HuH-7 (cell line): Measurements from ENCODE around the gene TADA2A.
A peak's percentile ranks its signal among the peaks of the same experiment; 100 is the strongest.

Experiments used
- DNase-seq: peaks from one replicate; pipeline ENCODE4 v3.0.0; 2011; ENCODE audit warnings: low spot score

The TADA2A gene

GRCh38 chr17:37406635-37407461, at the start of gene TADA2A, which contains the start of gene ACACA:
Gene TADA2A, plus strand, starts transcription at chr17:37406886. Its CDS starts 4,480 bp downstream, at chr17:37411366.
Gene ACACA, minus strand, starts transcription at chr17:37406836. Its CDS starts 537 bp downstream, at chr17:37406299.
- DNase-seq, result peak; percentile 81

GRCh38 chr17:37358098-37358829, 48.4 kb upstream of the TADA2A start:
- DNase-seq, result peak; percentile 65

DNA sequence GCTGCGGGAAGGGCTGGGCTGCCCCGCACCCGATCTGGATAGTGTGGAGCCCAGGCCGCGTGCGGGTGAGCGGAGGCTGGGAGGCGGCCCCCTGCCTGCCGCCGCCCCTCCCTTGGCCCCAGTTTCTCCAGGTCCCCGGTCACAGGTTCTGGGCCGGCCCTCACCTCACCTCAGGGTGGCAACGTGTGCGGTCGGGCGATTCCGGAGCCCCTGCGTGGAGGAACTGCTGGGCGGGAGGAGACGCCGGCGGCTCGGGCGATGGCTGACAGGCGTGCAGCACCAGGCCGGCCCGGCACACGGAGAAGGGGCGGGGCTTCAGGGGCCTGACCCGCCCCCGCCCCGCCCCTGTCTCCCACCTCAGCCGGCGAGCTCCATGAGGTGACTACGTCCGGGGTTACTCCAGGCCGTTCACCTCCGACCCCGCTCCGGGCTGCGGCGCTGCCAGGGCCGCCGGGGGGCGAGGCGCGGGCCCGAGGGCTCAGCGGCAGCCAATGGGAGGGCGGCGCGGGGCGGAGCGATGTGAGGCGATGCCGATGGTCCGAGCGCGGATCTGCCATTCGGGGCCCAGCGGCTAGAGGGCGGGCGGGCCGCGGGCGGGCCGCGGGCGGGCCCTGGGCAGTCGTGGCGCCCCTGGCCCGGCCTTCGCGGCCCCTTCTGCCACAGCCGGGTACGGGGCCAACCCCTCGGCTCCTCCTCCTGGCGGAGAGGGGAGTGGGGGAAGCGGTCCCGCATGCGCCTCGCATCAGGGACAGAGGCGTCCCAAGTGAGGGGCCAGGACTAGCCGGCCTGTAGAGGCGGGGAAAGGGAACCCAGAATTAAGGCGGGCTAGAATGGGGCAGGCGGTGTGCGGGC, 47.6 kb upstream of the TADA2A start:
- peak; percentile 90 for DNase-seq

GRCh38 chr17:37359682-37360188, 47.0 kb upstream of the TADA2A start:
- no peak for DNase-seq

DNA sequence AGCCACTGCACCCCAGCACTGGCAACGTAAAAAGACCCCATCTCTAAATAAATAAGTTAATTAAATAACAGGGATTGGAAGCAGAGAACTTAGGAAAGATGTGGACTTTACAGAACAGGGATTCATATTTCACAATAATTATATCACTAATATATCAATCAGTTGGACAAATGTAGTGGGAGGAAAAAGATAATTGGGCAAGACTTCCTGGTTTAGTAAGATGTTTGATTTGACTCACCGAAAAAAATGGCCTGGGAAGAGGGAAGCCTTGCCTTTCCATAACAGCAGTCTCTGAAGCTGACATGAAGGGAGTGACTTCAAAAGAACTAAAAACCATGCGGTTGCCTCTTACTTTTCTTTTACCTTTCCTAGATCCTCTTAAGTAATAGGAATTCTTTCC, 46.1 kb upstream of the TADA2A start:
- DNase-seq, result no peak

DNA sequence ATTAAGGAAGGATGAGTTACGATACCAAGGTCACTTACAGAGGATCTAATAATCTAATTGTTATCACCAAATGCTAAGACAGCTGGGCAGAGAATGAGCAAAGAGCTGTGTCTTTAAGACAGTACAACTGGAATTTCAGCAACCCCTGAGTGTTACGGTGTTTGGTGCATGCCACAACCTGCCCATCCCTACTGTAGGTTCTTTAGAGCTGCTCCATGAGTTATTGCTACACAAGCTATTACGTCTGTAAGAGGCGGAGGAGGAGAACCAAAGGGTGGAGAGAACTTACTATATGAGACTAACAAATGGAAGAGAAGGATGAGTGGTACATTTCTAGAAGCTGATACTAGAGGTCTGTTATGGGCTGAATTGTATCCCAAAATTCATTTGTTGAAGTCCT, 45.1 kb upstream of the TADA2A start:
- DNase-seq, result no peak

GRCh38 chr17:37365589-37365988, 41.1 kb upstream of the TADA2A start:
- no peak for DNase-seq

- DNase-seq, result no peak
Measured at GRCh38 chr17:37368577-37368976, 38.1 kb upstream of the TADA2A start.

DNA sequence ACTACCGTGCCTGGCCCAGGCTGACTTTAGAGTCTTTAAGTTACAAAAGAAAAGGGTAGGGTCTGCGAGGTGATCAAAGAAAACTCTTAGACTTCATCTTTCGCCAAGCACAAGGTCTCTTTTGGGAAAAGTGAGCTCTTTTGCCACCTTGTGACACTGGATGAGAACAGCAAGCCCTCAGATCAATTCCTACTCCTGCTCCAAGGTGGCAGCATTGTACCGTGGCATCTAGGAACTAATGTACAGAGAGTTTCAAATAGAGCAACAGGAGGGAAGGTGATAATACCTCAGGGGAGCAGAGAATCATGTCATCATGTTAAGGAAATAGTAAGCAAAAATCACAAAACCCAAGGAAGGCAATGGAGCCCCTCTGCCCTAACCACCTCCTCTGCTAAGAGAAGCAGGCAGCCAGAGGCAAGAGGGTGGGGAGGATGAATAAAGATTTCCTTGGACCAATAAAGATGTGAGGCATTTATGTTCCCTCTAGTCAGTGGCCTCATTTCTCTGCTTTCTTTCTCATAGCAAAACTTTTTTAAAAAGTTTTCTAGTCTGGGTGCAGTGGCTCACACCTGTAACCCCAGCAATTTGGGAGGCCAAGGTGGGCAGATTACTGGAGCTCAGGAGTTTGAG, 33.0 kb upstream of the TADA2A start:
- DNase-seq, result peak; percentile 50

DNA sequence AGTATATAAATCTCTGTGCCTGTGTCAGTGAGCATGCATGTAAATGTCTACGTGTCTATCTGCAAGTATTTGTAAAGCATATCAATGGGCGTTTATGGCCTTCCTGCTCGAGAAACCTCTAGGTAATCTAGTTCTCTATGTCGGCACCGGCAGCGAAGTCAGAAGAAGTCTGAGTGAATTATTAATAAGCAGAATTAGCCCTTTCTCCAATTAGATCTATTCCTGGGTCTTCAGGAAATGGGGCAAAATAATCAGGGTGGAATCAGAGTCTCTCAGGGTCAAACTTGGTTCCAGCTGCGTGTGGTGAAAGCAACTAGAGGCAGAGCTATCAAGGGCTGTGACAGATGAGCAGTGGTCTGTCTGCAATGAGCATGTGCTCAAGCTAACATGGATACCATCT, 31.0 kb upstream of the TADA2A start, which contains the start of gene C17orf78:
Gene C17orf78 (plus strand): TSS at position 280 of the 400 bp plus-strand sequence. CDS start 108 bp downstream, at position 388.
- no peak for DNase-seq

DNA sequence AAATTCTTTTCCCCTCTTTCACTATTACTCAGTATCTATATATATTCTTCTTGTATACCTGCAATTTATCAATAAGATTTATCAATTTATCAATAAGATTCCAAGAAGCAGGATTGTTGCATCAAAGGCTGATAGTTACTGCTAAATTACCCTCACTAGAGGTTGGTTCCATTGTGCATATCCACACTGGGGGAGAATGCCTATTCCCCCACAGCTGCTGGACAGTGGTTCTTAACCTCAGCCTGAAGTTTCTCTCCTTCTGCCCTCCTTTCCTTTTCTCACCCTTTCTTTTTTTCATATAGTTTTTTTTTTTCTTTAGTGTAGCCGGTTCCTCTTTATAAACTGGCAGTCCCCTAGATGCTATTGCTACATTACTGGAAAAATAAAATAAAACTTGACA, 24.6 kb upstream of the TADA2A start:
- DNase-seq, result no peak

GRCh38 chr17:37384560-37385149, 22.0 kb upstream of the TADA2A start:
- no peak for DNase-seq

DNA sequence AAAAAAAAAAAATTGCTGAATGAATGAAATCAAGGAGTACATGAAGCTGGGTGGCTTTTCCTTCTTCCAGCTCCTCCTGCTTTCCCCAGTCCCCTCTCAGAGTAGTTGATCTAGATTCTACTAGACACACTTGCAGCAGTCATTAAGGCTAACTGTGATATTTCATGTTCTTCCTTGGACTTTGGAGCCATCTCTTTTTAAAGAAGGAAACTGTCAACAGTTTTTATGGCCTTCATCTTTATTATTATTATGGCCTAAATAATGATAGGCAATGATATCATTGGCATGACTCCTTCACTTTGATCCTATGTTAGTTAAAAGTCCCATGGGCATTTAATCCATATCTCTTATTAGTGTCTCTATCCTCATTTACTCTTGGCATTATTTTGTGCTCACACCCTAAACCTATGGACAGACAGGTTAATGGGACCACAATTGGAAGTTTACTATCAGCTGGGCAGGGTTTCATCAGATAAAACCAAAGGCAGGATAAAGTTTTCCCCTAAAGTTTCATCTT, 21.2 kb upstream of the TADA2A start:
- DNase-seq, result no peak

- no peak for DNase-seq
Measured at GRCh38 chr17:37386462-37386861, 20.2 kb upstream of the TADA2A start.

- DNase-seq, result no peak
Measured at GRCh38 chr17:37388266-37388665, 18.4 kb upstream of the TADA2A start.

- no peak for DNase-seq
Measured at GRCh38 chr17:37389160-37389559, 17.5 kb upstream of the TADA2A start.

DNA sequence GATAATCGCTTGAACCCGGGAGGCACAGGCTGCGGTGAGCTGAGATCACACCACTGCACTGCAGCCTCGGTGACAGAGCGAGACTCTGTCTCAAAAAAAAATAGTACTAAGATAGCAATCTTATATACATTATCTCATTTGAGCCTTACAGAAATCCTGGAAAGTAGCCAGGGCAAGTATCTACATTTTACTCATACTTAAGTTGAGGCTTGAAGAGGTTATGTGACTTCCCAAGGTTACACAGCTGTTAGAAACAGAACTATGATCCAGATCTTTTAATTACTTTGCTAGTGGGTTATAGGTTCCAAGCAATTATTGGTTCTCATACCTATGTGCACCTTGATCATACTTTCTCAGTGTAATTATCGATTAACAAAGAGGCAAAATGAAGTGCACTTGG, 15.5 kb upstream of the TADA2A start:
- DNase-seq, result no peak

DNA sequence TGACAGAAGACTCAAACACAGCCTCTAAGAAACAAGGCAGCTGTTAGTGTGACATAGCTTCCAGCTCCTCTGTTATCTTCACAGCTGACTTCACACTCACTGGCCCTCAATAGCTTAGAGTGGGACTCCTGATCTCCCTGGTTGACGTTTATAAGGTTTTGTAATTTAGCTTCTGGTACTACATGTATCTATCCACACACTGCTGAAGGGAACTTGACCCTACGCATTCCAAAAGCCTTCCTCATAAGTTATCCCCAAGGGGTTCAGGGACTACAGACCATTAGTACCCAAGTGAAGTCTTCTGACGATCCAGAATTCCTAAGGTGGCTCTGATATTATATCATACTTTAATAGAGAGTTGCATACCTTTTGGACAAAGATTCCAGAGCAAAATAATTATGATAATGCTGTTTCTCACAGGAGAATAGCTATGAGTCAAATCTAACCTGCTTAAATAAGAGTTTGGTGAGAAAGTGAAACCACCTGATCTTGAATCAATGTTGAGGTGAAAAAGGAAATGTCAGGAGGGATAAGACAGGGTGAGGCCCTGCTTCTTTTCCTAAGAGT, 14.6 kb upstream of the TADA2A start:
- DNase-seq, result no peak

GRCh38 chr17:37393352-37393751, 13.3 kb upstream of the TADA2A start:
- no peak for DNase-seq

DNA sequence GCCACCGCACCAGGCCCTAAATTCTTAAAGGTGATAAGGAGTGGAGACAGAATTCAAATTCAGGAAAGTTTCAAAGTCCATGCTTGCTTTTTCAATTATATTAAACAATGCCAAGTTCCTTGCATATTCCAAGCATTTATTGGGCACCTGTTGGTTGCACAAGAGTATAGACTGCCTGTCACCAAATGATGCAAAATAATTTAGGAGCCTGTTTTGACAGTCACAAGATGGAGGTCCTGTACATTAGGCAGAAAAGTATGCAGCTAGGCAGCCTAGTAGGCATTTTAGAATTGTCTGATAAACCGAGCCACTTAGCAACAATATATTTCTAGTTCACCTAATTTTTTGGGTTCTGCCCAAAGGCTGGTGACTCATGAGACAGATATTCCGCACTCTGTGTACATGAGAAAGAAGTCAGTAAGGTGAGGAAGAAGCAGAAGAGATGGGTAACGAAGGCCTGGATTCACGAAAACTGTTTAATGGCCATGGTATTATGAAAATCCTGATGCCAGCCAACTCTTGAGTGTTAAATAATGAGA, 7.4 kb upstream of the TADA2A start:
- no peak for DNase-seq
